WTC11 (cell line): ENCODE measurements around the gene TEX55. TPM values are rescaled to one million over a fixed set of nuclear protein-coding genes. Genes with fewer than 3 reads are reported as not detected.
"Not testable (repeated sequence)": the region's sequence is repeated elsewhere in the genome, so short reads cannot be mapped to it uniquely, and the experiment has no call there.

Experiments used
- ATAC-seq: fragments of 200-7000 bp; cut with Tn5 transposase; 2 replicates; pipeline ENCODE4 v1.10.0; 2021; ENCODE audit warnings: mild to moderate bottlenecking, moderate library complexity
- CTCF ChIA-PET: fragments of 300-600 bp; sonication (Branson Sonifier 250); formaldehyde crosslinking; loops from one replicate; lab custom pipeline; 2021; ENCODE audit warnings: antibody characterized with exemption; lab: Charles Lee
- POLR2A ChIA-PET: fragments of 350-600 bp; sonication (Branson Sonifier 250); formaldehyde crosslinking; loops from one replicate; lab custom pipeline; 2021; ENCODE audit warnings: antibody characterized with exemption; lab: Charles Lee
- DNase-seq: peaks from one replicate; pipeline ENCODE4 v3.0.0; 2021; ENCODE audit warnings: low spot score
- H3K27ac Mint-ChIP-seq: 2 replicates; pipeline ENCODE4 v1.8.0; 2021; ENCODE audit warnings: mixed read lengths
- H3K27me3 Mint-ChIP-seq: 2 replicates; pipeline ENCODE4 v1.8.0; 2021; ENCODE audit warnings: low read depth, mild to moderate bottlenecking, moderate library complexity, mixed read lengths
- H3K36me3 Mint-ChIP-seq: 2 replicates; pipeline ENCODE4 v1.8.0; 2021; ENCODE audit warnings: mixed read lengths
- H3K4me1 Mint-ChIP-seq: 2 replicates; pipeline ENCODE4 v1.8.0; 2022; ENCODE audit warnings: mixed read lengths
- H3K4me3 Mint-ChIP-seq: 2 replicates; pipeline ENCODE4 v1.8.0; 2021; ENCODE audit warnings: mild to moderate bottlenecking, moderate library complexity, mixed read lengths
- H3K9me3 Mint-ChIP-seq: 2 replicates; pipeline ENCODE4 v1.8.0; 2021; ENCODE audit warnings: mixed read lengths
- AR ChIP-seq: fragments of 250-450 bp; sonication (Bioruptor Pico); IDR thresholded peaks from 2 replicates; pipeline ENCODE4 v1.9.0; 2021; ENCODE audit warnings: mild to moderate bottlenecking
- ATF1 ChIP-seq: sonication (generic); formaldehyde crosslinking; IDR thresholded peaks from 2 replicates; pipeline ENCODE4 v1.8.1; 2023; ENCODE audit warnings: mild to moderate bottlenecking, moderate library complexity, missing genetic modification reagents
- ATF3 ChIP-seq: sonication (generic); formaldehyde crosslinking; conservative IDR thresholded peaks from 2 replicates; pipeline ENCODE4 v1.8.1; 2022; ENCODE audit warnings: mild to moderate bottlenecking, missing genetic modification reagents
- CREM ChIP-seq: sonication (generic); formaldehyde crosslinking; IDR thresholded peaks from 2 replicates; pipeline ENCODE4 v1.8.1; 2022; ENCODE audit warnings: mild to moderate bottlenecking, missing genetic modification reagents, moderate library complexity
- E2F5 ChIP-seq: sonication (generic); formaldehyde crosslinking; IDR thresholded peaks from 2 replicates; pipeline ENCODE4 v1.8.1; 2022; ENCODE audit warnings: mild to moderate bottlenecking, moderate library complexity, missing genetic modification reagents
- ESRRA ChIP-seq: sonication (generic); formaldehyde crosslinking; IDR thresholded peaks from 2 replicates; pipeline ENCODE4 v1.8.1; 2022; ENCODE audit warnings: mild to moderate bottlenecking, missing genetic modification reagents, borderline replicate concordance
- ETV6 ChIP-seq: sonication (generic); formaldehyde crosslinking; IDR thresholded peaks from 2 replicates; pipeline ENCODE4 v1.8.1; 2022; ENCODE audit warnings: mild to moderate bottlenecking, missing genetic modification reagents
- FOXP1 ChIP-seq: sonication (generic); formaldehyde crosslinking; IDR thresholded peaks from 2 replicates; pipeline ENCODE4 v1.8.0; 2022; ENCODE audit warnings: missing genetic modification reagents, mild to moderate bottlenecking, moderate library complexity, borderline replicate concordance
- FOXP4 ChIP-seq: sonication (generic); formaldehyde crosslinking; IDR thresholded peaks from 2 replicates; pipeline ENCODE4 v1.8.0; 2022; ENCODE audit warnings: mild to moderate bottlenecking, missing genetic modification reagents
- GABPB1 ChIP-seq: sonication (generic); formaldehyde crosslinking; IDR thresholded peaks from 2 replicates; pipeline ENCODE4 v1.8.1; 2023; ENCODE audit warnings: mild to moderate bottlenecking, missing genetic modification reagents
- STAT6 ChIP-seq: sonication (generic); formaldehyde crosslinking; conservative IDR thresholded peaks from 2 replicates; pipeline ENCODE4 v1.8.1; 2023; ENCODE audit warnings: mild to moderate bottlenecking, low read depth, missing genetic modification reagents, moderate library complexity
- ZBTB21 ChIP-seq: sonication (generic); formaldehyde crosslinking; IDR thresholded peaks from 2 replicates; pipeline ENCODE4 v1.8.1; 2023; ENCODE audit warnings: mild to moderate bottlenecking, missing genetic modification reagents, borderline replicate concordance
- ZSCAN18 ChIP-seq: fragments of 250-450 bp; sonication (Bioruptor Pico); IDR thresholded peaks from 2 replicates; pipeline ENCODE4 v2.1.2; 2022; ENCODE audit warnings: mild to moderate bottlenecking, moderate library complexity
- total RNA-seq: library from RNA; stranded (reverse); gene quantifications from 3 replicates; pipeline ENCODE4 v1.2.3, GENCODE V29; 2021

Gene TEX55
- total RNA-seq, 1 experiment from 2014 or later: not detected

GRCh38 chr3:119099785-119100184, 46.2 kb upstream of the TEX55 start:
- ChIA-PET CTCF (interaction anchor here (9.3 kb wide), 1 partner anchor 216 kb away, joined by 235 read pairs; no protein-coding TSS in a partner anchor), POLR2A (no interaction called here)
- Mint-ChIP-seq H3K4me3 (no peak overlapping the region), H3K27me3 (no peaks in the 10 kb centered on the region), H3K4me1 (no peaks in the 10 kb centered on the region), H3K36me3 (no peaks in the 10 kb centered on the region), H3K27ac (no peak overlapping the region), H3K9me3 (peaks cover 12% of the 10 kb centered on the region)
- no peak for ATAC-seq
- DNase-seq: no peak
- no peak for TF ChIP-seq GABPB1
- no peak for TF ChIP-seq E2F5 (CRISPR knock-in tag)
- TF ChIP-seq FOXP4: no peak
- TF ChIP-seq AR (CRISPR knock-in tag): no peak
- no peak for TF ChIP-seq FOXP1 (CRISPR knock-in tag)
- TF ChIP-seq ESRRA (CRISPR knock-in tag): no peak
- no peak for TF ChIP-seq ZBTB21 (CRISPR knock-in tag)
- no peak for TF ChIP-seq ATF1 (CRISPR knock-in tag)
- no peak for TF ChIP-seq ETV6 (CRISPR knock-in tag)
- no peak for TF ChIP-seq ATF3
- no peak for TF ChIP-seq CREM (CRISPR knock-in tag)
- no peak for TF ChIP-seq ZSCAN18 (CRISPR knock-in tag)

GRCh38 chr3:119104031-119104430, 41.9 kb upstream of the TEX55 start:
- POLR2A ChIA-PET: no interaction called here
- DNase-seq (no peak), ATAC-seq (no peak)
- Mint-ChIP-seq H3K4me3 (no peak overlapping the region), H3K27ac (no peak overlapping the region), H3K9me3 (peaks cover 18% of the 10 kb centered on the region), H3K27me3 (no peaks in the 10 kb centered on the region; the same call in 1 of the 2 replicates), H3K4me1 (no peaks in the 10 kb centered on the region), H3K36me3 (no peaks in the 10 kb centered on the region)
- no peak for TF ChIP-seq STAT6 (CRISPR knock-in tag)
- CTCF ChIA-PET: interaction anchor here (1.9 kb wide), 1 partner anchor 219 kb away, joined by 8 read pairs; no protein-coding TSS in a partner anchor

GRCh38 chr3:119118330-119118729, 27.6 kb upstream of the TEX55 start:
- Mint-ChIP-seq H3K9me3 (peaks cover 88% of the 10 kb centered on the region), H3K4me1 (peaks cover 24% of the 10 kb centered on the region), H3K27me3 (peaks cover 15% of the 10 kb centered on the region), H3K36me3 (peaks cover 80% of the 10 kb centered on the region)
- POLR2A ChIA-PET, H3K4me3 Mint-ChIP-seq, CTCF ChIA-PET, ATAC-seq, DNase-seq, H3K27ac Mint-ChIP-seq: not testable (repeated sequence)
